Kidney (tissue), 14 donors: ENCODE results near the gene RPS19BP1. TPM values are rescaled to one million over a fixed set of nuclear protein-coding genes. Genes with fewer than 3 reads are reported as not detected.

ENCODE experiments used
- DNase-seq, 5 donors: peaks; one replicate each; pipeline ENCODE4 v3.0.0-alpha.2; 2013 to 2020
- FAIRE-seq: peaks from 2 replicates; lab custom pipeline; 2012; peaks lifted over from hg19 to GRCh38; lab: Jason Lieb, UNC
- H3K27ac ChIP-seq, 2 donors: one replicate each; pipeline ENCODE4 v1.7.0; 2013; ENCODE audit warnings: low read depth in 2 of 2, low read length in 2 of 2, inconsistent platforms in 1 of 2
- H3K27me3 ChIP-seq: one replicate; pipeline ENCODE4 v1.7.1; 2013; ENCODE audit warnings: low read length, inconsistent platforms; ENCODE audit not compliant: control insufficient read depth, insufficient read depth
- H3K36me3 ChIP-seq, 3 donors: one replicate each; pipeline versions ENCODE4 v1.7.0 to v1.7.1; 2013; ENCODE audit warnings: low read length in 3 of 3, control low read depth in 1 of 3, inconsistent platforms in 1 of 3; ENCODE audit not compliant: insufficient read depth in 3 of 3, control insufficient read depth in 2 of 3
- H3K4me1 ChIP-seq, 3 donors: one replicate each; pipeline versions ENCODE4 v1.7.0 to v1.7.1; 2013; ENCODE audit warnings: low read length in 3 of 3, inconsistent platforms in 1 of 3, low read depth in 1 of 3; ENCODE audit not compliant: control insufficient read depth in 2 of 3, insufficient read depth in 2 of 3
- H3K4me3 ChIP-seq, 3 donors: one replicate each; pipeline versions ENCODE4 v1.7.0 to v1.8.1; 2013; ENCODE audit warnings: low read length in 3 of 3, control low read depth in 1 of 3, inconsistent platforms in 1 of 3
- H3K9ac ChIP-seq, 3 donors: one replicate each; pipeline versions ENCODE4 v1.7.0 to v1.7.1; 2013; ENCODE audit warnings: low read length in 3 of 3, control low read depth in 1 of 3, inconsistent platforms in 1 of 3
- H3K9me3 ChIP-seq, 3 donors: one replicate each; pipeline versions ENCODE4 v1.7.0 to v1.7.1; 2013; ENCODE audit warnings: low read length in 3 of 3, control low read depth in 1 of 3, inconsistent platforms in 1 of 3; ENCODE audit not compliant: control insufficient read depth in 2 of 3, insufficient read depth in 1 of 3
- intact Hi-C: fragments of 100-400 bp; cut with DNase I; formaldehyde crosslinking; loops from one replicate; pipeline ENCODE4 v1.11.1; 2022
- polyA plus RNA-seq: library from polyadenylated mRNA; stranded (reverse); fragments of 350-450 nt; fragmentation: Illumina TruSeq; extraction: RNeasy Lipid Tissue Mini Kit (QIAGEN cat#74804); gene quantifications from one replicate; pipeline ENCODE4 v1.2.3, GENCODE V29; 2014; ENCODE audit warnings: low read depth, low replicate concordance; ENCODE audit not compliant: insufficient read depth
- total RNA-seq: library from RNA; stranded (reverse); fragmentation: NEBNext Ultra II Directional; extraction: Animal tissue kit (Norgen Biotek cat#: 25700); gene quantifications from one replicate; pipeline ENCODE4 v1.2.1, GENCODE V29; 2021
- TF ChIP-seq, protein P1 (sequence below): IDR thresholded peaks from 3 replicates; pipeline ENCODE4 v1.5.1; 2012; ENCODE audit warnings: mild to moderate bottlenecking, moderate library complexity, borderline replicate concordance; ENCODE audit not compliant: insufficient read depth; ENCODE audit errors: extremely low read depth
- donor health status: control.
- donor health status: control.
- donor health status: control.
- donor health status: control.
- donor health status: control.
- donor health status: DM: yes; HTN: yes; CAD: no.
- donor health status: Normal renal cell carcinoma (clear cell type).

The RPS19BP1 gene
- total and polyA plus RNA-seq, 2 donors from 2014 or later: 51.8 to 180 TPM

- H3K4me3 ChIP-seq: no peak overlapping the region
- intact Hi-C loops: no loop called here
- H3K9me3 ChIP-seq: no peaks in the 10 kb centered on the region
- H3K36me3 ChIP-seq: no peaks in the 10 kb centered on the region
- H3K9ac ChIP-seq: no peak overlapping the region
- no peaks in the 10 kb centered on the region for H3K4me1 ChIP-seq
- FAIRE-seq (no peak), DNase-seq (no peak)
- TF ChIP-seq, protein P1, sequence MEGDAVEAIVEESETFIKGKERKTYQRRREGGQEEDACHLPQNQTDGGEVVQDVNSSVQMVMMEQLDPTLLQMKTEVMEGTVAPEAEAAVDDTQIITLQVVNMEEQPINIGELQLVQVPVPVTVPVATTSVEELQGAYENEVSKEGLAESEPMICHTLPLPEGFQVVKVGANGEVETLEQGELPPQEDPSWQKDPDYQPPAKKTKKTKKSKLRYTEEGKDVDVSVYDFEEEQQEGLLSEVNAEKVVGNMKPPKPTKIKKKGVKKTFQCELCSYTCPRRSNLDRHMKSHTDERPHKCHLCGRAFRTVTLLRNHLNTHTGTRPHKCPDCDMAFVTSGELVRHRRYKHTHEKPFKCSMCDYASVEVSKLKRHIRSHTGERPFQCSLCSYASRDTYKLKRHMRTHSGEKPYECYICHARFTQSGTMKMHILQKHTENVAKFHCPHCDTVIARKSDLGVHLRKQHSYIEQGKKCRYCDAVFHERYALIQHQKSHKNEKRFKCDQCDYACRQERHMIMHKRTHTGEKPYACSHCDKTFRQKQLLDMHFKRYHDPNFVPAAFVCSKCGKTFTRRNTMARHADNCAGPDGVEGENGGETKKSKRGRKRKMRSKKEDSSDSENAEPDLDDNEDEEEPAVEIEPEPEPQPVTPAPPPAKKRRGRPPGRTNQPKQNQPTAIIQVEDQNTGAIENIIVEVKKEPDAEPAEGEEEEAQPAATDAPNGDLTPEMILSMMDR: no peak
- no peak overlapping the region for H3K27ac ChIP-seq
- H3K27me3 ChIP-seq: no peaks in the 10 kb centered on the region
These were observed 43.5 kb upstream of the RPS19BP1 start for GRCh38 chr22:39576027-39576426.

DNA sequence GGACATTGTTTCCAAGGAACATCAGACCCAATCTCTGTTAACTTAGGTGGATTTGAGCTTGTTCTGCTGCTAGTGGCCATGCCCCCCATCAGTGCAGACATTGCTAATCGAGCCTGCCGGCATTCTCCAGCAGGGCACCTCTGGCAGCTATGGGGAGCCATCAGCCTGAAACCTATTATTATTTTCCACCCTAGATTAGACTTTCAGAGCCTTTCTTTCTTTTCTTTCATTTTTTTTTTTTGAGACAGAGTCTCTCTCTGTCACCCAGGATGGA is 42.9 kb upstream of the RPS19BP1 start:
- FAIRE-seq: no peak
- Histone ChIP-seq H3K27ac (no peak overlapping the region), H3K4me1 (no peaks in the 10 kb centered on the region), H3K27me3 (no peaks in the 10 kb centered on the region), H3K9ac (no peak overlapping the region), H3K36me3 (no peaks in the 10 kb centered on the region), H3K9me3 (no peaks in the 10 kb centered on the region), H3K4me3 (no peak overlapping the region)
- intact Hi-C loops: no loop called here
- TF ChIP-seq, protein P1: no peak
- DNase-seq: no peak

DNA sequence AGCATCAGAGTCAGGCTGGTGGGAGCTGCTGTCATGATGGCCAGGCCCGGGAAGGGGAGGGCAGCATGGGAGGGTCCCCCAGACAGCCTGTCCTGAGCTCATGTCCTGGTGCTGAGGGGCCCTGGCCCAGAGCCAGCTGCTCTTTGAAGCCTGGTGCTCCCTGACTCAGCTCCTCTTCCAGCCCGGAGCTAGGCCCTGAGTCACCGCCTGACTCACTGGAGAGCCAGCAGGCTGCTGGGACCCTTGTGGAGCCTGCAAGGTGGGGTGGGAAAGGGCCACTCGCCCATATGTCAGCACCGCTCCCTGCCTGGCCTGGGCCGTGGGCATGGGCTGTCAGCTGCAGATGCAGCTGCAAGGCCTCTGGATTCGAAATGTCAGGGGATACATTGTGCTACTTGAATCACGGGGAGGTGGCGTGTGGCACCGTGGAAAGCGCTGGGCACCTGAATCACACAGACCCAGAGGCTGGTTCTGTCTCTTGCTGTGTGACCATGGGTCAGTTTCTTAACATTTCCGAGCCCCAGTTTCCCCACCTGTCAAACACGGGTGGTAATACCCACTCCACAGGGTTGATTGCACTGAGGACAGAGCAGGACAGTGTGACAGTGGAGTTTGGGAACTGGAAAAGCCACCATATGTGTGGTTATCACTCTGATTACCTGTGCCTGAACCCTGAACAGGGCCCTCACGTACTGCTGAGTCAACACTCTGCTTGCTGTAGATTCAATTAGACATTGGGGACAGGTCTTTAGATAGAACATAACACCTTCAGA is 42.4 kb upstream of the RPS19BP1 start:
- intact Hi-C loops: no loop called here
- Histone ChIP-seq H3K9me3 (no peaks in the 10 kb centered on the region), H3K4me1 (no peaks in the 10 kb centered on the region), H3K27ac (no peak overlapping the region), H3K27me3 (no peaks in the 10 kb centered on the region), H3K36me3 (no peaks in the 10 kb centered on the region), H3K9ac (no peak overlapping the region), H3K4me3 (no peak overlapping the region)
- FAIRE-seq: no peak
- TF ChIP-seq, protein P1: no peak
- no peak for DNase-seq

DNA sequence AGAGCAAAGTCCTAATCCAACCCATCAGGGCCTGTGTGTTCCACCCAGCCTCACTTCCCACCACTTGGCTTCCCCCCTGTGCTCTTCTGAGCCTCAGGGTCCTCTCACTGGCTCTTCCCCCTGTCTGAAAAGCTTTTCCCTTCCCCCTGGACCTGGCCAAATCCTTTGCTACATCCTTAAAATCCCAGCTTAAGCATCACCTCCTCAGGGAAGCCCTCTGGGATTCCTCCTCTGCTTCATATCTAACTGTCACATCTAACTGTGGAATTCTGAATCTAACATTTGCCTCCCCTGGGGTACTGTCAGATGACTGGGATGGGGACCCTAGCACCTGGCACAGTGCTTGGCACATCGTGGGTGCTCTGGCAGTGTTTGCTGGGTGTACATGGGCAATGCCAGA is 39.0 kb upstream of the RPS19BP1 start:
- Histone ChIP-seq H3K4me1 (no peaks in the 10 kb centered on the region), H3K4me3 (no peak overlapping the region), H3K9ac (no peak overlapping the region), H3K36me3 (no peaks in the 10 kb centered on the region), H3K27ac (no peak overlapping the region), H3K9me3 (no peaks in the 10 kb centered on the region), H3K27me3 (no peaks in the 10 kb centered on the region)
- TF ChIP-seq, protein P1: no peak
- no peak for FAIRE-seq
- intact Hi-C loops: no loop called here
- DNase-seq: no peak
